Stimulated activated CD4-positive, alpha-beta T cell treated with anti-CD3 and anti-CD28 coated beads, Interleukin-12 subunit alpha, Interleukin-12 subunit beta, amount 100 ng/mL, for 48 hours (primary cell): ENCODE results near the gene ADAM10.
A peak's percentile ranks its signal among the peaks of the same experiment; 100 is the strongest.
"Not testable (repeated sequence)": the region's sequence is repeated elsewhere in the genome, so short reads cannot be mapped to it uniquely, and the experiment has no call there.

Experiments
- DNase-seq, 3 donors: peaks; one replicate each; pipeline ENCODE4 v3.0.0-alpha.2; 2020; ENCODE audit warnings: low read depth in 2 of 3, low spot score in 1 of 3

Gene ADAM10

GRCh38 chr15:58749532-58750337 is at the start of gene ADAM10:
TSS of gene ADAM10 (minus strand) at chr15:58749707. CDS start at chr15:58749534, 173 bp downstream.
- DNase-seq: peak; percentile 98 to 99 (median 98)

DNA sequence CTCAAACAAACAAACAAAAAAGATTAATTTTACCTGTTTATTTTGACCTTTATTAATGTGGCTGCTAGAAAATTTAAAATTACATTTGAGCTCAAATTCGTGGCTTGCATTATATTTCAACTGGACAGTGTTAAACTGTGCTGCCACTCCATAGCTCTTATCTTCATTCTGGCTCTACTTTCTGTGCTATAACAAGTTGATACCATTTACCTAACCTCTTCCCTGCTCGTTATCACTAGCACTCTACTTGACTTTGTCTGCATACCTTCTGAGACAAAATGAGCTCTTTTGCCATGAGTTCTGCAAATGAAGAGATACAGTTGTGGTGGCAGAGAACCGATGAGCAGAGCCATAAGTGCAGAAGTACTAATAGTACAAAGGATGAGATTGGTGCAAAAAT is 48.0 kb upstream of the ADAM10 start:
- DNase-seq: no peak

DNA sequence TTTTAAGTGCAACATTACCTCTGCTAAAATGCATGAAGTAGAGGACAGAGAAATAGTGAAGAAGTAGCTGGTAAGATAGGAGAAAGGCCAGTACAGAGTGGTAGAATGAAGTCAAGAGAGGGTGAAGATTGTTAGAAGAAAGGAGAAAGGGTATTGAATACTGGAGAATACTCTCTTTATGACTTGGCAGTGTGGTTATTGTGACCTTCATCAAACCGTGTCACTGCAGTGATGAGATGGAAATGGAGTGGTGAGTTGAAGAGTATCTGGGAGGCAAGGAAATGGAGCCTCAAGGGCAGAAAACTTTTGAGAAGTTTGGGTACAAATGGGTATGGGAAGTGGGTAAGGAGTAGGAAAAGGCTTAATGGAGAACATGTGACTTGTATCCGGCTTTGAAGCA is 46.3 kb upstream of the ADAM10 start:
- DNase-seq: no peak

- no peak for DNase-seq
Measured at GRCh38 chr15:58793862-58794261, 44.4 kb upstream of the ADAM10 start.

DNA sequence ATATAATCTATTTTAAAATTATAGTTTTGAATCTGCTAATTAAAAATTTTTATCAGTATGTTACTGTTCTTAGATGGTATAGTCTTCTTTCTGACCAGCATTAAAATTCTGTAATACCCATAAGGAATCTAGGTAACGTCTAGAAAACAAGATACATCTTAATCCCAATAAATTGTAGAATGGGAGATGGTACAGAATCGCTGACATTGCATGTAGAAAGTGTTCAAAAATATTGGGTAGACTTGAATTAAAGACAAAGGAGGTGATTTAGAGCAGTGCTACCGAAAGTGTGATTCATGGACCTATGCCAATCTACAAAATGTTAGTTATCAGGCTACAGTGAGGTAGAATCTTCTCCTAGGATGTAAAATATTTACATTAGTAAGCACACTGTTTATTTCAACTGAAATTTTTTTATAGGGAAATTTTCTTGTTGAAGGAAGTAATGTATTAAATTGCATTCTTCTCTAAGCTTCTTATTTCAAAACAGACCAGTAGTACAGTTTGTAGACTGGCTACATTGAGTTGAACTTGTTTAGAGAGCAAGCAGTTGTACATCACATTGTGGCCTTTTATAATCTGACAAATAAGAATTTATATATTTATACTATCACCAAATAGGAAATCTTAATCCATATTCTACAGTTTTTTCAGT is 38.7 kb upstream of the ADAM10 start:
- no peak for DNase-seq

DNA sequence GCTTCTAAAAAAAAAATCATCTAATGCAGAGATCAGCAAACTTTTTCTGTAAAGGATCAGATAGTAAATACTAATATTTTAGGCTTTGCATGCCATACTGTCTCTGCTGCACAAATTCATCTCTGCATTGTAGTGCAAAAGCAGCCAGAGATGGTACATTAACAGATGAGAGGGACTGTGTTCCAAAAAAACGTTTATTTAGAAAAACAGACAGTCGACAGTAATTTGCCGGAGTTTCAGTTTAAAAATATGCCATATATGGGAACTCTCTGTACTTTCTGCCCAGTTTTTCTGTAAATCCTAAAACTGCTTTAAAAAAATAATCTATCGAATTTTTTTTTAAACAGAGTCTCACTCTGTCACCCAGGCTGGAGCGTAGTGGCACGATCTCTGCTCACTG is 35.8 kb upstream of the ADAM10 start:
- DNase-seq: no peak

DNA sequence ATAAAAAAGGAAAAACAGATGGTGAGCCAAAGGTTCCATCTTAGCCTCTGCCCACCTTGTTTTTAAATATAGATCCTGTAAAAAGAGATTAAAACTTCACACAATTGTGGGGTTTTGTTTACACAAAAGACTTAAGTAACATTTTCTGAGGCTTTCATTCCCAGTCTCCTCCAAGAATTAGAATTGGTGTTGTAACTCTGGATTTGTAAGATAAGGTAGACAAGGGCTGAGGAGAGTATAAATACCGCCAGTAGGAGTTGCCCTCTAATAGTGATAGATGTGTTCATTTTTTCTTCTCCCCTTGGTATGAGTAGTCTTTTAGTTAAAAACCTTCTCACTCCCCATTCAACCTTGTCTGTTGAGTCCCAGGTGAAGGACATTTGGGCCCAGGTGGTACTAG is 30.0 kb upstream of the ADAM10 start:
- no peak for DNase-seq

GRCh38 chr15:58777107-58777506 is 27.6 kb upstream of the ADAM10 start:
- DNase-seq: no peak

GRCh38 chr15:58775402-58775801 is 25.9 kb upstream of the ADAM10 start:
- DNase-seq: no peak

DNA sequence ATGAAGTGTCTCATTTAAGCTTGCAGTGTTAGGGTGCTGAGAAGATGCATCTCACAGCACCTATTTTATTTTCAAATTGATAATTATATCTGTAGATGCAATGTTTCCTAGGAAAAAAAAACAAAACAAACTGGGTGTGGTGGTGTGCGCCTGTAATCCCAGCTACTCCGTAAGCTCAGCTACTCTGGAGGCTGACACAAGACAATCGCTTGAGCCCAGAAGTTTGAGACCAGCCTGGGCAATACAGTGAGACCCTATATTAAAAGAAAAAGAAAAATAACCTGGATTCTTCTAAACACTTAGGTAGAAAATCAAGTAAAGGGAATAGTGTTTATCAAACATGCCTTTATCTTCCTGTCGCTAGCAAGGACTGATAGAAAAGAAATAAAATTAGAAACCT is 23.5 kb upstream of the ADAM10 start:
- DNase-seq: no peak

DNA sequence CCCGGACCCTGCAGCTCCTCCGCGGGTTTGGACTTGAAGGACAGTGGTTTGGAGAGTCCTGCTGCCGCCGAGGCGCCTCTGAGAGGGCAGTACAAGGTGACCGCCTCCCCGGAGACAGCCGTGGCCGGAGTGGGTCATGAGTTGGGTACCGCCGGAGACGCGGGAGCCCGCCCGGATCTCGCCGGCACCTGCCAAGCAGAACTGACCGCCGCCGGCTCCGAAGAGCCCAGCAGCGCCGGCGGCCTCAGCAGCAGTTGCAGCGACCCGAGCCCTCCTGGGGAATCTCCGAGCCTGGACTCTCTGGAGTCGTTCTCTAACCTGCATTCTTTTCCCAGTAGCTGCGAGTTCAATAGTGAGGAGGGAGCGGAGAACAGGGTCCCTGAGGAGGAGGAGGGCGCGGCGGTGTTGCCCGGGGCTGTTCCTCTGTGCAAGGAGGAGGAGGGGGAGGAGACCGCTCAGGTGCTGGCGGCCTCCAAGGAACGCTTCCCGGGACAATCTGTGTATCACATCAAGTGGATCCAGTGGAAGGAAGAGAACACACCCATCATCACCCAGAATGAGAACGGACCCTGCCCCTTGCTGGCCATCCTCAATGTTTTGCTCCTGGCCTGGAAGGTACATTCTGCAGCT is 22.2 kb upstream of the ADAM10 start:
- no peak for DNase-seq

- peak; percentile 83 to 96 (median 91) for DNase-seq
Measured at GRCh38 chr15:58770857-58771620, 21.5 kb upstream of the ADAM10 start, which contains the start of gene MINDY2. TSS of gene MINDY2 (plus strand) at chr15:58771302. CDS start at chr15:58771396, 94 bp downstream.

DNA sequence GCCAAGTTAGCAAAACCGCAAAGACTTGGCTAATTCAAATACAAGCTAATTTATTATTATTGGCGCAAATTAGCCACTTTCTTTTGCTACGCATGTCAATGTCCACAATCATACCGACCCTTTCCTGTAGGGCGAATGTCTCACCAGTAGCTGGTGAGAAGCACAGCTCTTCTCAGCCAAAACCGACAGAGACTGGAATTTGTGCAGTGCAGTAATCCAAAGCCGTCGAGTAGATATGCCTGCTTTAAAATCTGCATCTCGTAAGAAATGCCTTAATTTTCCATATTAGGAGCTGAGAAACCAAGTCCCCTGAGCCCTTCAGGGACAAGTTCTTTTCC is 21.0 kb upstream of the ADAM10 start:
- peak in 1 of 3 donors; percentile 14 for DNase-seq

GRCh38 chr15:58768601-58769004 is 19.1 kb upstream of the ADAM10 start:
- not testable (repeated sequence) for DNase-seq

GRCh38 chr15:58766290-58766689 is 16.8 kb upstream of the ADAM10 start:
- DNase-seq: no peak

DNA sequence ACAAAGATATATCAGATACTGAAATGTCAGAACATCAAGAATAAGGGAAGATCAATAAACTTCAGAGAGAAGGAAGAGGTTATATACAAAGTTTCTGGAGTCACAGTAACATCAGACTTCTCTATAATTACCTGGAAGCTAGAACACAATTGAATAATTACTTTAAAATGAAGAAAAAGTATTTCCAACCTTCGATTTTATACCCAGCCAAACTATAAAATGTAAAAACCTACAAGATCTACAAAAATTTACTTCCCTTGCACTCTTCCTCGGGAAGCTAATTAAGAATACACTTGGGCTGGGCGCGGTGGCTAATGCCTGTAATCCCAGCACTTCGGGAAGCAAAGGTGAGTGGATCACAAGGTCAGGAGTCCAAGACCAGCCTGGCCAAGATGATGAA is 15.0 kb upstream of the ADAM10 start:
- no peak for DNase-seq

DNA sequence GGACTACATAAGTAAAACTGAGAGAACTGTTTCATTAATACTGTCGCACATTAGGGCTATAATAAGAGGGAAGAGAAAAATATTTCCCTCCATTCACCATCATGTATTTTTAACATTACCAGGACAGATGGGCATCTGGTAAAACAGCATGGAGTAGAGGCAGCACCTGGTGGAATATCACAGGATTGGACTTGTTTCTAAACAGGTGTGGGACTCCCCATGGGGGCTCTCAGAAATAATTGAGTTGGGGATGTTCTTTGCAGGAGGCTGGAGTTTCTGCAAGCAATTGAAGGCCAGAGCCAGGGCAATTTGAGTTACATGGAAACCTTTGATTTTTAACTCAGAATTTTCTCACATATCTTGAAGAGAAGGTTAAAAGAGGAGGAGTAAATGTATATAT is 13.2 kb upstream of the ADAM10 start:
- no peak for DNase-seq

DNA sequence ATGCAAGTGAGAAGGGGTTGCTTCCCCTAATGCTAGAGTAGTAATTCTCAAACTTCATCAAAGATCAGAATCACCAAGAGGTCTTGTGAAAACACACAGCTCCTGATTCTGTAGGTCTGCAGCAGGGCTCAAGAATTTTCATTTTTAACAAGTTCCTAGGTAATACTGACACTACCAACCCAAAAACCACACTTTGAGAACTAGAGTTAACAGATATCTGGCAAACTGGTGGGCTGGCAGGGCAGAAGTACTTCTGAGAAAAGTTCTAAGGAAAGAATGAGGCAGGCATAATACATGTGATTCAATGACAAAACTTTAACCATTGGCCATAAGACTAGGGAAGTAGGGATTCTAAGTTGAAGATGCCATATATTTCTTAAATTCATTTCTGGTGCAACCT is 12.8 kb upstream of the ADAM10 start:
- no peak for DNase-seq

DNA sequence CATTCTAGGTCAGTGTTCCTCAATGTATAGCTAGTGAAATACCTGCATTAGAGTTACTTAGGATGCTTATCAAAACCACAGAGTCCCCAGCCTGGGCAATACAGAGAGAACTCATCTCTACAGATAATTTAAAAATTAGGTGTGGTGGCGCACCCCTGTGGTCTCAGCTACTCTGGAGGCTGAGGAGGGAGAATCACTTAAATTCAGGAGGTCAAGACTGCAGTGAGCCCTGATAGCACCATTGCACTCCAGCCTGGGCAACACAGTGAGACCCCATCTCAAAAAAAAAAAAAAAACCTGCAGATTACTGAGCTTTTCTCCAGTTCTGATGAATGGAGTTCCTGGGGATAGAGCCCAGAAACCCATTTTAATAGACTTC is 11.5 kb upstream of the ADAM10 start:
- no peak for DNase-seq

- no peak for DNase-seq
Measured at GRCh38 chr15:58760385-58761009, 11.0 kb upstream of the ADAM10 start.

- DNase-seq: no peak
Measured at GRCh38 chr15:58758141-58758540, 8.6 kb upstream of the ADAM10 start.
